NCI-H1436 treated with DMSO at 0.1 percent for 48 hours (cell line): Measurements from ENCODE around the gene PLSCR5.

Experiments used
- DNase-seq: peaks from one replicate; lab custom pipeline; 2025; lab: John Stamatoyannopoulos, UW

The PLSCR5 gene

GRCh38 chr3:146585156-146585555, 20.0 kb downstream of the PLSCR5 start:
- DNase-seq, result no peak

GRCh38 chr3:146581951-146582467, 23.1 kb downstream of the PLSCR5 start:
- no peak for DNase-seq

DNA sequence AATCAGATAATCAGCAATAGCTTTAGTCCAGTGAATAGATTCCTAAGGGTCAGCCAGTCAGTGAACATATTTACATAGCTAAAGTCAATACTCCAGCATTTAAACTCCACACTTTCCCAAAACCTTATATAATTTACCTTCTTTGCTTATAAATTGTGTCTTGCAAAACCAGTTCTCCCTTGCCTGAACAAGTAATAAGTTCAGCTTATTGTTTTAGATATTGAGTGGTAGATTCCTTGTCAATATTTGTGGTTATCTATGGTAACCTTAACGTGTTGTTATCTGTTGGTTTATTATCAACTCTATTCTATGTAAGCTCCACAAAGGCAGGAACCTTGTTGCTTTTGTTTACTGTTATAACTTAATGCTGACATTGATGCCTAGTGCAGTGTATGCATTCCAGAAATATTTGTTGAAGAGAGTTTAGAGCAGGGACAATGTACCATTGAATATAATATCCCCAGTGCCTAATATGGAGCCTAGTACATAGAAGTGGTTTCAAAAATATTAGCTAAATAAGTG, 24.0 kb downstream of the PLSCR5 start:
- no peak for DNase-seq

GRCh38 chr3:146577662-146578061, 27.5 kb downstream of the PLSCR5 start:
- DNase-seq, result no peak

GRCh38 chr3:146575636-146576035, 29.5 kb downstream of the PLSCR5 start:
- no peak for DNase-seq

- DNase-seq, result no peak
These were observed 31.0 kb downstream of the PLSCR5 start for GRCh38 chr3:146574173-146574572.

DNA sequence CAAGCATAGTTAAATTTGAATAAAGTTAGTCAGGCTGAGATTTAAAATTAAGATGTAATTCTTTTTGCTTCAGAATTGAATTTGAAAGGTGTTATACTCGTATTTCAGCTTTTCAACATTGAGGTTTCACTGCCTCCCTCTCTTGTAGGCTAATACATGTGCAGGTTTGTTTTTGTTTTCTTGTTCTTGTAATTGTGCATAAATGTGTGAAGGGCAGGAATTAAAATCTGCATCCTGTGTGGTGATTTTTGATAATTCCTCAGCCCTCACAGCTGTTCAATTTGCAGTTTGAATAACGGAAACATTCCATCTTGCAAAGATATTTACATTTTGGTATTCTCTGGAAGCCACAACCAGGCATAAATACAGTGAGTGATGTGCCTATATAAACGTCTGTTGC, 35.8 kb downstream of the PLSCR5 start:
- no peak for DNase-seq

DNA sequence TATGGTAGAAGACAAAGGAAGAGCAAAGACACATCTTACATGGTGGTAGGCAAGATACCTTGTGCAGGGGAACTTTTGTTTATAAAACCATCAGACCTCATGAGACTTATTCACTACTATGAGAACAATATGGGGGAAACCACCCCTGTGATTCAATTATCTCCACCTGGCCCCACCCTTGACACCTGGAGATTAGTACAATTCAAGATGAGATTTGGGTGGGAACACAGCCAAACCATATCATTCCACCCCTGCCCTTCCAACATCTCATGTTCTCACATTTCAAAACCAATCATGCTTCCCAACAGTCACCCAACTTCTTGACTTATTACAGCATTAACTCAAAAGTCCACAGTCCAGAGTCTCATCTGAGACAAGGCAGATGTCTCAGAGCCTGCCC, 39.0 kb downstream of the PLSCR5 start:
- no peak for DNase-seq

DNA sequence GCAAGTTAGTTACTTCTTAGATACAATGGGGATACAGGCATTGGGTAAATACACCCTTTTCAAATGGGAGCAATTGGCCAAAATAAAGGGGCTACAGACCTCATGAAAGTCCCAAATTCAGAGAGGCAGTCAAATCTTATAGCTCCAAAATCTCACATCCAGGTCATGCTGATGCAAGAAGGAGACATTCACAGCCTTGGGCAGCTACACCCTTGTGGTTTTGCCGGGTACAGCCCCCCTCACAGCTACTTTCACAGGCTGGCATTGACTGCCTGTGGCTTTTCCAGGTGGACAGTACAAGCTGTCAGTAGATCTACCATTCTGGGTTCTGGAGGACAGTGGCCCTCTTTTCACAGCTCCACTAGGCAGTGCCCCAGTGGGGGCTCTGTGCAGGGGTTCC, 43.3 kb downstream of the PLSCR5 start:
- DNase-seq, result no peak

DNA sequence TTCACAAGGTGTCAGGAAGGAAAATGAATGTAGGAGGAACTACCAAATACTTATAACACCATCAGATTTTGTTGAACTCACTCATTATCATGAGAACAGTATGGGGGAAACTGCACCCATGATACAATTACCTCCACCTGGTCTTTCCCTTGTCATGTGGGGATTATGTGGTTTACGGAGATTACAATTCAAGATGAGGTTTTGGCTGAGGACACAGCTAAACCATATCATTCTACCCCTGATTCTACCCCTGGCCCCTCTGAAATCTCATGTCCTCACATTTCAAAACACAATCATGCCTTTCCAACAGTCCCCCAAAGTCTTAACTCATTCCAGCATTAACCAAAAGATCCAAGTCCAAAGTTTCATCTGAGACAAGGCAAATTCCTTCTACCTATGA, 43.7 kb downstream of the PLSCR5 start:
- DNase-seq, result no peak

DNA sequence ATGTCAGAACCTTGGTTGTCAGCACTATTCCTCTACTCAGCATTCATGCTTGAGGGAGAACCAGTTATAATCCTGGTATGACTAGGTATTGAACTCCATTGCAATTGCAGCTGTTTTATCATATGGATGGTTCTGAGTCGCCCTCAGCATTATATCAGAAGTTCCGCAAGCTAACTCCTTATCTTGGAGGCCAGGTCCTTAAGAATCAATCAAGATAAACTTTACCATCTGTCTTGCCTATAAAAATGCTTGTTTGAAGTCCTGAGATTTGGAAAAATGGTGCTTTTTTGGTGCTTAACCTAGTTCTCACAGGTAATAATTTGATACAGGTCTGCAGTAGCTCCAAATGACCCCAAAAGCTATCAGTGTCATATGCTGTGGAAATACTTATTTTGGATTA, 44.5 kb downstream of the PLSCR5 start:
- DNase-seq, result no peak

- no peak for DNase-seq
These were observed 45.8 kb downstream of the PLSCR5 start for GRCh38 chr3:146559388-146559787.

DNA sequence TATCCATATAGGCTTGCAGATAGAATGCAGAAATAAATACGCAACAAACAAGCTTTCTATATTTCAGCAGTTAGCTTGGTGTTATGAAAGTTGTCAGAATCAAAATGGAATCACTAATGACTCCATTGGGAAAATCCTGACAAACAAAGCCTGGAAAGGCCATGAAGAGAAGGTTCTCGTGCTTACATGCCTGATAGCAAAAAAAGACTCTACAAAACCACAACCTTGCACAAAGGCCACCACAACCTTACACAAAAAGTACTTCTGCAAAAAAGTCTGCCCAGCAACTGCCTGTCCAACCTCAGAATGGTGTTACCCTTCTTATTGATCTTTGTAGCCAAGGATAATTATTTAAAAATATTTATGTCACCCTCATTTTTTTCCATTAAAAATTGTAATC, 46.4 kb downstream of the PLSCR5 start:
- no peak for DNase-seq

- DNase-seq, result no peak
These were observed 47.4 kb downstream of the PLSCR5 start for GRCh38 chr3:146557745-146558144.

- DNase-seq, result no peak
These were observed 49.8 kb downstream of the PLSCR5 start for GRCh38 chr3:146555311-146555710.

- DNase-seq, result no peak
These were observed 50.9 kb downstream of the PLSCR5 start for GRCh38 chr3:146554151-146554760.

DNA sequence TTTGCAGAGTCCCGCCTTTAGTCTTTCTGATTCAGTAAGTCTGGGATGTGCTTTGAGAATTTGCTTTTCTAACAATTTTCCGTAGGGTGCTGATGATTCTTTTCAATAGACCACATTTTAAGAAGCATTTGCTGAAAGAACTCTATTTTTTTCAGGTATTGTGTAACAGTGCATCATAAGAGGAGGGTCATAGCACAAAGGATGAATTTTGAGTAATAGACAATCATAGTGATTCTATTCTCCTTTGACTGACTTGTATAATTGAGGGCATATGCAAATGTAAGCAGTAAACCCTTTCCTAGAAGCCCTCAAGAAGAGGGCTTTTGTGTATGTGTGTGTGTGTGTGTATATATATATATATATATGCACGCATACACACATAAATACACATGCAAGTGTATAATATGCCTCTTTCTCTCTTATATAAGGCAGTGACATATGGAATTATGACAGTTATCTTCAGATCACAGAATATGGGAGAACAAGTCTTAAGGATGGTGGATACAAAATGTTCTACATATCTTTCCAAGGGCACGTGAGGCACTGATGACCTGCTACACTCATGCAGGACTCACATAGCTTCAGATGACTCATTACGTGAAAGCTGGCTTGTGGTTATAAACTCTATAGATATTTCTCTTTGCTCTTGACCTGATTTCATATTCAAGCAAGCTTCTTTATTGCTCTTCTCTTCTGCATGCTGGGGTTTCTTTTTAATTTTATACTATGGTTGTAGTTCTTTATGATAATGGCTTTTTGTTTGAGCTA, 54.2 kb downstream of the PLSCR5 start:
- no peak for DNase-seq

DNA sequence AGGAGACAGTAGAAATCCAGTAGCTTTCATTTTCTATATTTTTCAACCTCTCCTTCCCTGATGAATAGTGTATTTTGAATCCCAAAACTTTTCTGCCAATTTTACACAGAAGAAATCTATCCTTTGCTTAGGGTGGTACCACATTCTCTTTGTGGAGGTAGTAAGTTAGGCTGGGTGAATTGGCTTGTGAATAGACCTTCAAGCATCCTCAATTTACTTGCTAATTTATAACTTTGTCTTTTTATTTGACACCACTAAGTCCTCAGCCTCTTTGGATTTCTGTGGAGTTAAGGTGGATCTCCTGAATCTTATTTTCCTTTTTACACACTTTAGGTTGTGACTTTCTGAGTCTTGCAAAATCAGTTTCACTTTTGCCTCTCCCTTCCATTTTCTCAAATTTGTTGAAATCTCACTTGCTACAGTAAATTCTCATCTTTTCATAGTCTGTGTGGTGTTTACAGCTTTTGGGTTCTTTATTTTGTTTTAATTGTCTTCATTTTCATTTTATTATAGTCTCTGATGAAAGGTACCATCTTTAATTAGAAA, 55.0 kb downstream of the PLSCR5 start:
- no peak for DNase-seq

- no peak for DNase-seq
These were observed 57.8 kb downstream of the PLSCR5 start for GRCh38 chr3:146547235-146547835.

DNA sequence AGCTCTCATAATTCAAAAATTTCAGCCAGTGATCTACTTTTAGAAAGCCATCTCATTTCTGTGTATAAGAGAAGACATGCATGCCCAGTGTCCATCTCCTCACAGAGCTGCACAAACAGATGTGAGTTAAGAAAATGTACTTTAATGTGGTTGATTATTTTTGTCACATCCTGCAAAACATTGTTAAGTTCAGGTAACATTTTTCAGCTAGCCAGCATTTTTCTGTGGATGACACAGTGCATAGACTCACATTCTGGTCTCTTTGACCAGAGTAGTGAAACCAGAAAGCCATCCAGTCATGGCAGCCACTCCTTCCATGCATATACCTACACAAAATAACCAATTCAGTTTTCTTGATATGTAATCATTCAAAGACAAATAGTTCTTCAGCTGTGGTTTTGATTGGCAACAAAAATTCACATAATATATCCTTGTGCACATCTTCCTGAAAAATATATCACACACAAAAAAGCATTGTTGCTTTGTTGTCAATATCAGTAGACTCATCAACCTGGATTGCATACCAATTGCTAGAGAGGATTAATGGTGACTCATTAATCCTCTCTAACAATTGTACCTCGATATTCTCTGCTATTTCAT, 58.7 kb downstream of the PLSCR5 start:
- no peak for DNase-seq

DNA sequence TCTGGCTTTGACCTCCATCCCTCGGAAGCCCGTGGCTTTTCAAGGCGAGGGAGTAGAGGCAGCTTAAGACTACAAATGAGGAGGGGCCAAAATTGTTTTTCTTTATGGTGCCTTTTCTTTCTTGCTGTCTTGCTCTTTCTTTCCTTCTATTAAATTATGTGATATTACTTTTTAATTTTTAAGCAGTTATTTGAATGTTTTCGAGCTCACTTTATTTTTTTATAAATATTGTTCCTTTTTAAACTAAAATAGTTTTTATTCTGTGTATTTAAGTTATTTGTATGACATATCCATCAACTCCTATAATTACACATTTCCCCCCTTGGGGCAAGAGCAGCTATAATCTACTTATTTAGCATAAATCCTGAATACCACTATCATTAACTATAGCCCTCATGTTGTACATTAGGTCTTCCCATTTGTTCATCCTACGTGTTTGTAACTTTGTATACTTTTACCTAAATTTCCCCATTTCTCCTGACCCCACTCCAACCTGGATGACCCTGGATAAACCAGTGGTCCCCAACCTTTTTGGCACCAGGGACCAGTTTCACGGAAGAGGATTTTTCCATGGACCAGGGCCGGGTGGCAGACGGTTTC, 60.1 kb downstream of the PLSCR5 start:
- DNase-seq, result no peak
